Measurements from ENCODE around the gene PRIM2.
"Not testable (repeated sequence)": the region's sequence is repeated elsewhere in the genome, so short reads cannot be mapped to it uniquely, and the experiment has no call there.

Gene PRIM2

GRCh38 chr6:57310095-57310816 is 7.2 kb upstream of the PRIM2 start:
- not testable (repeated sequence) for DNase-seq

DNA sequence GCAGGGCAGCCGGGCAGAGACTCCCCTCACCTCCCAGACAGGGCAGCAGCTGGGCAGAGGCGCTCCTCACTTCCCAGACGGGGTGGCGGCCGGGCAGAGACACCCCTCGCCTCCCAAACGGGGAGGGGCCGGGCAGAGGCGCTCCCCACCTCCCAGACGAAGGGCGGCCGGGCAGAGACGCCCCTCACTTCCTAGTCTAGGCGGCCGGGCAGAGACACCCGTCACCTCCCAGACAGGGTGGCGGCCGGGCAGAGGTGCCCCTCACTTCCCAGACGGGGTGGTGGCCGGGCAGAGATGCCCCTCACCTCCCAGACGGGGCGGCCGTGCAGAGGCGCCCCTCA is 6.6 kb upstream of the PRIM2 start:
- DNase-seq: no peak

- DNase-seq: not testable (repeated sequence)
These were observed 6.0 kb upstream of the PRIM2 start for GRCh38 chr6:57311300-57312003.

GRCh38 chr6:57312004-57312345 is 5.5 kb upstream of the PRIM2 start:
- DNase-seq: no peak

DNA sequence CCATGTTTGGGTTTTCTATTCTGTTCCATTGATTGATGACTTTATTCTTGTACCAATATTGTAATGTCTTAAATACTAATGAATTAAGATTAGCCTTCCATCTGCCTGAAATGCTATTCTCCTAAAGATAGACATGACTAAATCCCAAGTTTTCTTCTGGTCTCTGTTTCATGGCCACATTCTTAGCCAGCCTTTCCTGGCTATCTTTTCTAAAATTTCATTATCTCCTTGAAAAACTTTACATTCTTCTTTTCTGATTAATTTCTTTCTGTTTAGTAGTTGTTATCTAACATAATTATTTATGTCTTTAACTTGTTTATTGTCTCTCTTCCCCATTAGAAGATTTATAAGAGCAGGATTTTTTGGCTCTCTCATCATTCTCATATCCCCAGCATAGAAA is 4.4 kb upstream of the PRIM2 start:
- DNase-seq: no peak

DNA sequence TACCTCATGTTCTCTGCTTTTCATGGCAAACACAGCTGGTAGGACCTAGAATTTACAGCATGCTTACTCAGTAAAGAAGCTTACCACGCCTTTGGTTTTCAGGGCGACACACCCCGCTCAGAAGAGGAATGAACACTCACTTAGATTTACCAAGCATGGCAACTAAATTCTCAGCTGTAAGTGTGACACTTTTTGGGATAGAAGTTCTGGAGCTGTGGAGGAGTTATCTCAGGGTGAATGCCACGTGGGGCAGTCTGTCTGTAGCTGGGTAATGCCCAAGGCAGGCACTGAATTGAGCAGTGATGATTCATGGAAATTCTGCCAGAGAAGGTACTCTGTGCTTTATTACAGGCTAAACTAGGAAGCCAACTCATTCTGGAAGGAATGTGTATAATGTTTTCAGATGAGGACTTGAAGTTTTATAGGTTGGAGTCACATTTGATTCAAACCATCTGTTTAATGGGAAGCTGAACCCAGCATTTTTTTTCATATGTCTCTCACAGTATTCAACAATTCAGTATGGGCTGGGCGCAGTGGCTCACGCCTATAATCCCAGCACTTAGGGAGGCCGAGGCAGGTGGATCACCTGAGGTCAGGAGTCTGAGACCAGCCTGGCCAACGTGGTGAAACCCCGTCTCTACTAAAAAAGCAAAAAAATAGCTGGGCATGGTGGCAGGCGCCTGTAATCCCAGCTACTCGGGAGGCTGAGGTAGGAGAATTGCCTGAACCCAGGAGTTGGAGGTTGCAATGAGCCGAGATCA is 3.5 kb upstream of the PRIM2 start:
- no peak for DNase-seq

- DNase-seq: no peak
These were observed 2.3 kb upstream of the PRIM2 start for GRCh38 chr6:57315111-57315510.

DNA sequence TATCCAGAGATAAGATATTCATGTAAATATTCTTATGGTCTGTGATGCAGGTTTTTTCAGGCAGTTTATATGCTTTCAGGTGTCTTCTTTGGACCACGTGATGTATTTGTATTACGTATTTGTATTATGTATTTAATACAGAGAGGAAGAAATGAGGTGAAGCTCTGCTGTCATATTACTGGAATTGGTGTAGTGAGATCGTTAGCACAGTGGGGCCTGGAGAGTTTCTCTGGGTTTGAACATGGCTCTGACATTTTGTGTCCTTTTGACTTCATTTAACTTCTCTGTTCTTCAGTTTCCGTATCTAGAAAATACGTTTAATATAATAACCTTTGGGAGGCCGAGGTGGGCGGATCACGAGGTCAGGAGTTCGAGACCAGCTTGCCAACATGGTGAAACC is 1.6 kb upstream of the PRIM2 start:
- no peak for DNase-seq

DNA sequence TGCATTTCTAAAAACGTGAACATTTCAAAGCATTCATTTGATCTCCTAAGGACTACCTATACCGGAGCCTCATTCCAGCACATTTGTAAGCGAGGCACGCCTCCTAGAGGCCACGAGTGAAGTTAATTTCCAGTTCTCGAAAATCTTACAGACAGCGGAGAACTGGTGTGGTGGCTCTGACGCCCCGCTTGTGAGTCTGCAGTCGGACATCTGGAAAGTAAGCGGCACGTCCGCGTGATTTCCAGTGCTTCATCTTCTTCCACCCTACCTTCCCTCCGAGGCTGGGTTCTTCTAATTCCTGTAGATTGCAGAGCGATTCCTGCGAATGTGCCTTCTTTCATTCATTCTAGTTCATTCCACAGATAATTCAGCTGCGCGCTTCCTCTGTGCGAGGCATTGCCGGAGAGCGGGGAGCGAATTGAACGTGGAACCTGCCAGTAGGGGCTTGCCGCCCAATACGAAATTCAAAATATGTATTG is 810 bp upstream of the PRIM2 start:
- peak; percentile 91 for DNase-seq

DNA sequence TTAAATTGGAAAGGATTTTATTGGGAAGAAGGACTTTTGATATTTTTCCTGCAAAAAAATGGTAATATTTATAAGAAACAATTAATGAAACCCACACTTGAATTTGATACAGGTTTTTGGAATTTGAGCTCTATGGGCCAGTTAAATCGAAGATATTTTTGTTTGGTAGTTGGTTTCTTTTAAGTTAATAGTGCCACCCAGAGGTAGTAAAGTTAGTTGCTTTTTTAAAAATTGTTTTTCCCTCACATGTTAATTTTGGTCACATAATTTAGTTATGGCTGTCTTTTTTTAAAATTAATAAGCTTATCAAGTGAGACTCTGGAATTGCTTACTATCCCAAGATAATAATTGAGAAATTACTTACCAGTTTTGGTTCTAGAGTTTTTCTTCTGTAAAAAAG is 7.1 kb downstream of the PRIM2 start:
- DNase-seq: peak; percentile 16

- DNase-seq: no peak
These were observed 9.9 kb downstream of the PRIM2 start for GRCh38 chr6:57327311-57327710.

DNA sequence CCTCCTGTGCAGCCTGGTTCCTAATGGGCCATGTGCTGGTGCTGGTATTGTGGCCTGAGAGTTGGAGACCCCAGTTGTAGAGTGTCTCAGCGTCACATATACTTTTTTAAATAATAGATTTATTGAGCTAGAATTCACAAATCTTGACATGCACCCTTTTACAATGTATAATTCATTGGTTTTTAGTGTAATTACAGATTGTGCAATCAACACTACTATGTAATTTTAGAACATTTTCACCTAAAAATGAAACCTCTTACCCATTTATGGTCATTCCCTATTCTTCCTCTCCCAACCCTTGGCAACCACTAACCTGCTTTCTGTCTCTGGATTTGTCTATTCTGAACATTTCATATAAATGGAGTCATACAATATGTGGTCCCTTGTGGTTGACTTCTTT is 10.6 kb downstream of the PRIM2 start:
- no peak for DNase-seq

- no peak for DNase-seq
These were observed 12.5 kb downstream of the PRIM2 start for GRCh38 chr6:57329933-57330332.

- DNase-seq: no peak
These were observed 24.8 kb downstream of the PRIM2 start for GRCh38 chr6:57342148-57342669.

DNA sequence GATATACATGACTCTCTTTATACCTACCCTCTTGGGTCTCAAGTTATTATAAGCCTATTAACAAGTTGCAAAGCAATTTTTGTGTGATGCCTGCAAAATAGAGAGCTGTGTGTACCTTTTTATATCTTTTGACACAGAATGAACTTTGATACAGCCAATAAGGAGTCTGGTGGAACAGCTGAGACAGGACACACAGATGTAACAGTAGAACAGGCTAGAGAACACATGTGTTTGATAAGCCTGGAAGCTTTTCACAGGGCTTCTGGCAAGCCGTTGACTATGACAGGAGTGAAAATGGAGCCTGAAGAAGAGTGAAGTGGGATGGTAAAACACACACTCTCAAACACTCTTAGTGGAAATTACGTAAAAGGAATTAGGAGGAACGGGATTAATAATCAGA is 25.9 kb downstream of the PRIM2 start:
- not testable (repeated sequence) for DNase-seq

- DNase-seq: not testable (repeated sequence)
These were observed 29.3 kb downstream of the PRIM2 start for GRCh38 chr6:57346715-57347114.

DNA sequence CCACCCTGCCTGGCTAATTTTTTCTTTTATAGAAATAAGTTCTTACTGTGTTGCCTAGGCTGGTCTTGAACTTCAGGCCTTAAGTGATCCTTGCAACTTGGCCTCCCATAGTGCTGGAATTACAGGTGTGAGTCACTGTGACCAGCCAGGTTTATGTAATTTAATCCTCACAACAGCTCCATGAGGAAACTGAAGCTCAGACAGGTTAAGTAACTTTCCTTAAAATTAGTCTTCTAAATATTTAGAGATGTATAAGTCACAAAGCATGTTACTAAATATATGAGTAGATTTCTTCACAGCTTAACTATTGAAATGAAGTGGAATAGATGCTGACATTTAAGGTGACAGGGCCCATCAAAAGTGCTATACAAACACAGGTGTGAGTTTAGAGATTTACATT is 30.2 kb downstream of the PRIM2 start:
- not testable (repeated sequence) for DNase-seq

GRCh38 chr6:57350443-57350842 is 33.0 kb downstream of the PRIM2 start:
- not testable (repeated sequence) for DNase-seq

GRCh38 chr6:57352596-57352995 is 35.2 kb downstream of the PRIM2 start:
- not testable (repeated sequence) for DNase-seq

- not testable (repeated sequence) for DNase-seq
These were observed 40.9 kb downstream of the PRIM2 start for GRCh38 chr6:57358319-57358718.

DNA sequence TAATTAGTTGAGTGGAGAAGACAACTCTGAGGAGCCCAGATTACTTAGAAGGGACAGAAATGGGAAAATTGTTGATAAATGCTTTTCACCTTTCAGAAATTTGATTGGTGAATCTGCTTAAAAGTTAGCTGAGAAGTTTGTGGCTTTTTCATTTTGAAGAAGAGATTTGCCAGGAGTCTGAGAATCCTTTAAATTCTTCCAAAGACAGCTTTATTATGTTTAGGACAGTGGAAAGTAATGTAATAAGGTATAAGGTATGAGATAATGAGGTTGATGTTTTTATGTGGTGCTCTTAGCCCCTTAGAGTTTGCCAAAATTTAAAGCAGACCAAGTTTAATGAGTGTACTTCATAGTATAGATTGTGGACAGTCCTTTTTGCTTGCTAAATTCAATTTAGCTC is 42.3 kb downstream of the PRIM2 start:
- DNase-seq: not testable (repeated sequence)

DNA sequence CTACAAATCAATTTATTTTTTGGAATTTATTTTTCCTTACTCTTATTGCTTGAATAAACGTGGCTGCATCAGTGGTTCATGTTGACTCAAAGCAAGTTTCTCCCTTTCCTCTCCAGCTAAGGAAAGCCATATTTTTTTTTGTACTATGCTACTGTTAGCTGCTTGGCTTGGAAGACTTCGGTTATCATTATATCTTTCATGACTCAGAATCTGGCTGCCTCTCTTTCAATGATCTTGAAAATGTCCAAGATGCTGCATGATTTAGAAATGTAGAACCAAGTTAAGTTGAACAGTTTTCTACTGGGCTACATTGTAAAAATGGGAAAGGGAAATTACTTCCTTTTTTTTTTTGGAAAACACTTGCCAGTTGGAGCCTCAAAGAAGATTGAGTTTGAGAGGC is 44.9 kb downstream of the PRIM2 start:
- not testable (repeated sequence) for DNase-seq

DNA sequence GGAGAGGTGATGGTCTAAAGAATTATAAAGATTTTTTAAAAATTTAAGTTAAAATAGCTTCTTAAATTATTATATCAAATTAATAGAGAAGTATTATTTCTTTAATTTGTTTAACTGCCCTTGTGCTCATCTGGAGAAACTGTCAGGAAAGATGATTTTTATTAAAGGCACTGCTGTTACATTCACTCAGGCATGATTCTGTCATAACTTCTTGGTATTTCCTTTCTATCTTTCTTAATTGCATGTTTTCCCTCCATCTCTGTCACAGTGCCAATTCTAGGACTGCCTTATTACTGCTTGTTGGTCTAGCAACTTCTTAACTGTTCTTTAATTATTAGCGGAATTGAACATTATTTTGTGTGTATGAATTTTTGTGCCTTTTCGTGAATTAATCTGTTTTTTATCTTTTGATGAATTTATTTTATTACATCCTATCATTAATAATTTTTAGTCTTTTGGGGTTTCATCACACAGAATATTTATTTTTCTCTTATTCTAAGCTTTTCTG is 47.7 kb downstream of the PRIM2 start:
- DNase-seq: not testable (repeated sequence)
